ENCODE results near the gene ZNF892. TPM values are rescaled to one million over a fixed set of nuclear protein-coding genes. Genes with fewer than 3 reads are reported as not detected.

Gene ZNF892
- total and polyA plus RNA-seq, 9 of the 15 experiments (the other 6 are each of a cell fraction or from before 2014, with no cell fraction given), result 0.07 to 0.13 (median 0.09) TPM; not detected in 6

GRCh38 chr2:95207111-95207961, at the start of gene ZNF892 (continued):
- TF ChIP-seq NRF1 (conservative IDR thresholded peaks at IDR 0.05 in 1 of 2, IDR thresholded peaks at IDR 0.05 in 1 of 2) (peak; percentile 70 to 77), HIVEP1 (CRISPR knock-in tag; IDR thresholded peaks at IDR 0.05) (no peak), ZNF740 (CRISPR knock-in tag; IDR thresholded peaks at IDR 0.05) (no peak), ZNF740 (tag; IDR thresholded peaks at IDR 0.05) (no peak), ZEB2 (IDR thresholded peaks at IDR 0.05) (no peak), ZKSCAN1 (IDR thresholded peaks at IDR 0.05; ENCODE audit: low read depth, low read length) (0 out of 2 replicates have a peak, but pooled peaks have one; percentile 29), CHD1 (IDR thresholded peaks at IDR 0.05; ENCODE audit: low read length) (no peak), SAP30 (IDR thresholded peaks at IDR 0.05; ENCODE audit: borderline replicate concordance, insufficient read depth, low read depth, low read length, poor library complexity, severe bottlenecking) (no peak), SRSF7 (optimal IDR thresholded peaks at IDR 0.05; ENCODE audit: low read depth, low read length) (no peak), CREB1 (IDR thresholded peaks at IDR 0.05) (peak; percentile 68), CREB1 (CRISPR knock-in tag; IDR thresholded peaks at IDR 0.05) (peak; percentile 71), PHF20 (IDR thresholded peaks at IDR 0.05; ENCODE audit: partially characterized antibody) (no peak), RAD51 (IDR thresholded peaks at IDR 0.05; ENCODE audit: borderline replicate concordance, low read depth) (no peak), ZBTB8A (IDR thresholded peaks at IDR 0.05; ENCODE audit: partially characterized antibody) (no peak), HMBOX1 (IDR thresholded peaks at IDR 0.05) (no peak), ZNF707 (CRISPR knock-in tag; conservative IDR thresholded peaks at IDR 0.05) (no peak), CCAR2 (IDR thresholded peaks at IDR 0.05; ENCODE audit: low read depth, low read length) (no peak), UBTF (IDR thresholded peaks at IDR 0.05; ENCODE audit: borderline replicate concordance in 1 of 2, low read depth in 2 of 2, low read length in 2 of 2) (peak in 1 of 2 experiments; percentile 65; a peak in 1 of 4 replicates), KAT7 (CRISPR knock-in tag; IDR thresholded peaks at IDR 0.05; ENCODE audit: borderline replicate concordance) (no peak), ZNF217 (CRISPR knock-in tag; IDR thresholded peaks at IDR 0.05) (no peak)
- TF ChIP-seq, protein P1, sequence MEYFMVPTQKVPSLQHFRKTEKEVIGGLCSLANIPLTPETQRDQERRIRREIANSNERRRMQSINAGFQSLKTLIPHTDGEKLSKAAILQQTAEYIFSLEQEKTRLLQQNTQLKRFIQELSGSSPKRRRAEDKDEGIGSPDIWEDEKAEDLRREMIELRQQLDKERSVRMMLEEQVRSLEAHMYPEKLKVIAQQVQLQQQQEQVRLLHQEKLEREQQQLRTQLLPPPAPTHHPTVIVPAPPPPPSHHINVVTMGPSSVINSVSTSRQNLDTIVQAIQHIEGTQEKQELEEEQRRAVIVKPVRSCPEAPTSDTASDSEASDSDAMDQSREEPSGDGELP (CRISPR knock-in tag; IDR thresholded peaks at IDR 0.05; ENCODE audit: borderline replicate concordance), result peak; percentile 96
- TF ChIP-seq, protein P2, sequence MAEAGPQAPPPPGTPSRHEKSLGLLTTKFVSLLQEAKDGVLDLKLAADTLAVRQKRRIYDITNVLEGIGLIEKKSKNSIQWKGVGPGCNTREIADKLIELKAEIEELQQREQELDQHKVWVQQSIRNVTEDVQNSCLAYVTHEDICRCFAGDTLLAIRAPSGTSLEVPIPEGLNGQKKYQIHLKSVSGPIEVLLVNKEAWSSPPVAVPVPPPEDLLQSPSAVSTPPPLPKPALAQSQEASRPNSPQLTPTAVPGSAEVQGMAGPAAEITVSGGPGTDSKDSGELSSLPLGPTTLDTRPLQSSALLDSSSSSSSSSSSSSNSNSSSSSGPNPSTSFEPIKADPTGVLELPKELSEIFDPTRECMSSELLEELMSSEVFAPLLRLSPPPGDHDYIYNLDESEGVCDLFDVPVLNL (CRISPR knock-in tag; IDR thresholded peaks at IDR 0.05; ENCODE audit: low read depth), result no peak; the same call in 1 of the 2 replicates

Data from K562 (cell line).